Tibial nerve (tissue), 3 donors: ENCODE results near the gene SFT2D3.

Experiments used
- CTCF ChIP-seq, 5 experiments: fragments of 200-600 bp in 3 of 5; fragments of 450-650 bp in 2 of 5; sonication (generic) in 3 of 5; IDR thresholded peaks; one replicate each; pipeline ENCODE4 v1.5.1; 2016 to 2019; ENCODE audit warnings: antibody characterized with exemption in 5 of 5, mild to moderate bottlenecking in 3 of 5, moderate library complexity in 2 of 5
- POLR2A ChIP-seq, 2 donors: fragments of 450-650 bp; IDR thresholded peaks; one replicate each; pipeline ENCODE4 v1.6.1; 2017; ENCODE audit warnings: antibody characterized with exemption in 2 of 2, mild to moderate bottlenecking in 2 of 2, moderate library complexity in 2 of 2

- TF ChIP-seq CTCF (IDR thresholded peaks at IDR 0.05) = no peak
- no peak for TF ChIP-seq POLR2A (IDR thresholded peaks at IDR 0.05)
Observed at GRCh38 chr2:127678991-127679390, 22.3 kb upstream of the SFT2D3 start.
